Effector CD4-positive, alpha-beta T cell (primary cell): Measurements from ENCODE around the gene GNB1L.

Experiments
- DNase-seq: peaks from one replicate; pipeline ENCODE4 v3.0.0-alpha.2; 2020

GNB1L gene

GRCh38 chr22:19772673-19773469, 81.8 kb downstream of the GNB1L start:
- no peak for DNase-seq

DNA sequence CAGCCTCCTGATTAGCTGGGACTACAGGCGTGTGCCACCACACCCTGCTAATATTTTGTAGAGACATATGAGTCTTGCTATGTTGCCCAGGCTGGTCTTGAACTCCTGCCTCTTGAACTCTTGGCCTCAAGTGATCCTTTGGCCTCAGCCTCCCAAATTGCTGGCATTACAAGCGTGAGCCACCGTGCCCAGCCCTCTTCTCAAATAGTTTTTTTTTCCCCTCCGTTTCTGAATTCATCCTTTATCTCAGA, 82.3 kb downstream of the GNB1L start:
- no peak for DNase-seq

- DNase-seq, result no peak
These were observed 84.1 kb downstream of the GNB1L start for GRCh38 chr22:19770349-19771220.

DNA sequence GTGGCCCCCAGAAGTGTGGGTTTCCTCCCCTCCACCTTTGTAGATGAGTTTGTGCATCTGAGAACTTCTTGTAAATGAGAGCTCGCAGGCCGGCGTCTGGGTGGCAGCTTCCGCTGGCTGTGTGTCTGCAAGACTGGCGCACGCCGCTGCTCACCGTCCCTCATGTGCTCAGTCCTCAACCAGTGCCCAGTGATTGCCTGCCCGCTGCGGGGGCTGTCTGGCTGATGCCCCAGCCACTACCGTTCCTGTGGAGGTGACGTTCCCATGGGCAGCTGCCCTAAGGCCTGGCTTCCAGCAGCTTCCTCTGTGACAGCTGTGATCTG, 85.3 kb downstream of the GNB1L start:
- DNase-seq, result no peak

GRCh38 chr22:19767427-19768341, 87.0 kb downstream of the GNB1L start:
- no peak for DNase-seq

- DNase-seq, result peak; percentile 26
These were observed 87.9 kb downstream of the GNB1L start for GRCh38 chr22:19766511-19767426.

GRCh38 chr22:19766240-19766510, 88.5 kb downstream of the GNB1L start:
- no peak for DNase-seq

GRCh38 chr22:19765477-19766239, 89.0 kb downstream of the GNB1L start:
- no peak for DNase-seq

- DNase-seq, result no peak
These were observed 89.8 kb downstream of the GNB1L start for GRCh38 chr22:19764636-19765476.

GRCh38 chr22:19764299-19764593, 90.4 kb downstream of the GNB1L start:
- no peak for DNase-seq

DNA sequence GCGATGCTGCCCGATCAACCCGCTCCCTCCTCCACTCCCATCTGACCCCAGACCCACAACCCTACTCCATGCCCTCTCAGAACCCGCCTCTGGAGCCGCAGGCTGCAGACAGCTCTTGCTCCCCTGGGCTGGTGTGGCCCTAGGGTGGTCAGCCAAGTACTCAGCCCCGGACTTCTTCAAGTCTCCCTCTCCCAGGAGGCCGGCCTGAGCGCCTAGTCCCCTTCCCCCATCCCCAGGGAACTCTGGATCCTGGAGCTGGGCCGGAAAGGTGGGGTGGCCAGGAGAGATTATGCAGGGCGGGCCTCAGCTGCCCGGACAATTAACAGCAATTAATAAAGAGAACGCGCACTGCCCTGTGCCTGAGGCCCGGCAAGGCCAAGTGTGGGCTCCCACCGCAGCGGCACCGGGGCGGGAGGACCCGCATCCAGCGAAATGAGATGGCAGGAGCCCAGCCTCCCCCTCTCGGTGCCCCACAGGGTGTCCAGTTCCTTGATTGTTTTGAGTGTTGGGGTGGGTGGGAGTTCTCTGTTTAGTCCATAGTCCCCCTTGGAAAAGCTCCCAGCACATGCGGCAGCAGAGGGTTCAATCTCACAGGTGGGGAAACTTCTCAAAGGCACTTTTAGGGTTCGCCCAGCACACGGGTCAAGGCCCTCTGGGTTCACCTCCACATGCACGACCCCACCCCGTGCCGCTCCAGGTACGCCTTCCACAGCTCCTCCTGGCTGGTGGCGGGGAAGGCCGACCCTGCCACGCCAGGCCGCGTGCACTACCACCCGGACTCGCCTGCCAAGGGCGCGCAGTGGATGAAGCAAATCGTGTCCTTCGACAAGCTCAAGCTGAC, 91.0 kb downstream of the GNB1L start:
- no peak for DNase-seq

DNA sequence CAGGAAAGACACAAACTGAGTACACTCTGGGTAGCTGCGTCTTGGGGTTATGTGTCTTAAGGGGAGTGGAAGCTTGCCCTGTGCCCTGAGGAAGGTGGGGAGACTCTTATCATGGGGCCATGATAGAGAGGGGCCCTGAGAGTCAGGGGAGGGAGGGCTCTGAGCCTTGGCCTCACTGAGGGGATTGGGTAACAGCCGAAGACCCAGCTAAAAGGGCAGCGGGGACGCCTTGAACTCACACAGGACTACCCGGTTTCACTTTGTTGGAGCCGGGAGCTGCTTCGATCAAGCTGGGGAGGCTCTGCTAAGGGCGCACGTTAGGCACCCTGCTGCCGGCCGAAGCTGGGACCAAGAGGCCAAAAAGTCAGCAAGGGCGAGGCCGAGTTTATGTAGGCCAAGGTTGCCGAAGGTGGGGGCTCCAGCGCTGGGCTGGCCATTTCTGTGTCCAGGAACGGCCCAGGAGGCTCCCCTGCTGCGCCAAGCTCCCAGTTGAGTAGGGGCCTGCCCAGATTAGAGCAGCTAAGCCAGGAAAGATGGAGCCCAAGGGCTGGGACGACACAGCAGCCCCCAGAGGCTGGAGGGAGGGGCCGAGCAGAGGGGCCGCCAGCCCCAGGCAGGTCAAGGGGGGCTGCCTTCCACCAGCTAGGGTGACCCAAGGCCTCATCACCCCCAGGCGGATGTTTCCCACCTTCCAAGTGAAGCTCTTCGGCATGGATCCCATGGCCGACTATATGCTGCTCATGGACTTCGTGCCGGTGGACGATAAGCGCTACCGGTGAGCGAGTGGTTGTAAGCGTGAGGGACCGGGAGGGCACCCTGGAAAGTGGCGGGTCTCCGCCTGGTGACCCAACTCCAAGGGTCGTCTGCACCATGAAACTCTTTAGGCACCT, 91.9 kb downstream of the GNB1L start:
- DNase-seq, result no peak

GRCh38 chr22:19761725-19762567, 92.7 kb downstream of the GNB1L start:
- no peak for DNase-seq

- no peak for DNase-seq
These were observed 93.5 kb downstream of the GNB1L start for GRCh38 chr22:19760951-19761724.

DNA sequence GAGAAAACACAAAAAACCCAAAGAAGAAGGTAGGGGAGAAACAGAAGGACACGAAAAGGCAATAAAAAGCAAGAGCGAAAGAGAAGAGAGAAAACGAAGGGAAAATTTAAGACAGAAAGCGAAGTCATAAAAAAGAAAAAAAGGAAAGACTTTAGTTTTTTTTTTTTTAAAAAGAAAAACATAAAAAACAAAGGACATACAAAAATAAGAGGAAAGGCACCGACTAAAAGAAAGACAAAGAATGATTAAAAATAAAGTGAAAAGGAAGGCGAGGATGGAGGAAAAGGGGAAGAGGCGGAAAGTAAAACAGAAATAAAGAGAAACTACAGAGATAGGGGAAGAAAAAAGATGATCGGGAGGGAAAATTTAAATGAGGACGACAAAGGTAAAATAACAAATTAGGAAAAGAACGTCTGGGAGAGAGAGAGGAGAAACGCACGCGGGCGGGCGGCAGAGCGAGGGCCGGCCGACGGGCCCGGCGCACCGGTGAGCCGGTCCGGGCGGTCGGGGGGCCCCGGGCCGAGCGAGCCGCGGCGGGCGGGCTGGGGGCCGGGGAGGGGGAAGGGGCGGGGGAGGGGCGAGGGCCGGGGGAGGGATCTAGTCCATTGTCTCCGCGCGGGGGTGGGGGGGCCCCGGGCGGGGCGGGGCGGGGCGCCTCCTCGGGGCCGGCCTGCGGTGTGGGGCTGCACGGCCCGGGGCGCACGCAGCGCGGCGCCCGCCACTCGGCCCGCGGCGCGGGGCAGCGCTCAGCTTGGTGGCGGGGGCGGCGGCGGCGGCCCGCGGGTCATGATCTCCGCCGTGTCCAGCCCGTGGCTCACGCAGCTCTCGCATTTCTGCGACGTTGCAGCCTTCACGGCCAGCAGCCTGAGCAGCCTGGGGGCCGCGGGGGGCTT, 94.4 kb downstream of the GNB1L start, which contains the start of gene TBX1:
Gene TBX1, plus strand, starts transcription at position 721 of the 893 bp plus-strand sequence. Its CDS starts 66 bp downstream, at position 787.
- no peak for DNase-seq
